SIG-M5 treated with dmso at 0.1 percent for 504 hours (cell line): ENCODE data around the gene ZNF513.

Source experiments
- DNase-seq: peaks from one replicate; lab custom pipeline; 2025; ENCODE audit not compliant: unreplicated experiment; lab: John Stamatoyannopoulos, UW

The ZNF513 gene

GRCh38 chr2:27381577-27382181, 1.1 kb upstream of the ZNF513 start:
- no peak for DNase-seq

- DNase-seq, result peak; percentile 65
Measured at GRCh38 chr2:27379836-27380625, 503 bp downstream of the ZNF513 start.

- peak; percentile 30 for DNase-seq
Measured at GRCh38 chr2:27379383-27379835, 1.1 kb downstream of the ZNF513 start.

GRCh38 chr2:27378809-27379290, 1.7 kb downstream of the ZNF513 start:
- DNase-seq, result no peak

- peak; percentile 14 for DNase-seq
Measured at GRCh38 chr2:27378096-27378808, 2.3 kb downstream of the ZNF513 start.

- no peak for DNase-seq
Measured at GRCh38 chr2:27377618-27378095, 2.9 kb downstream of the ZNF513 start.

GRCh38 chr2:27376866-27377617, 3.5 kb downstream of the ZNF513 start:
- DNase-seq, result no peak

GRCh38 chr2:27376151-27376865, 4.2 kb downstream of the ZNF513 start:
- DNase-seq, result no peak

- DNase-seq, result no peak
Measured at GRCh38 chr2:27375513-27376099, 4.9 kb downstream of the ZNF513 start.

- DNase-seq, result no peak
Measured at GRCh38 chr2:27373567-27373966, 7.0 kb downstream of the ZNF513 start.

- DNase-seq, result no peak
Measured at GRCh38 chr2:27372937-27373336, 7.6 kb downstream of the ZNF513 start.

GRCh38 chr2:27370816-27371620, 9.5 kb downstream of the ZNF513 start:
- peak; percentile 91 for DNase-seq

GRCh38 chr2:27370026-27370815, 10.3 kb downstream of the ZNF513 start, which contains the start of the genes EIF2B4 and SNX17:
EIF2B4 (minus strand) TSS chr2:27370338; CDS start chr2:27370314, 24 bp downstream.
SNX17 (plus strand) TSS chr2:27370616; CDS start chr2:27370744, 128 bp downstream.
- DNase-seq, result peak; percentile 99

GRCh38 chr2:27369471-27370025, 11.0 kb downstream of the ZNF513 start:
- DNase-seq, result peak; percentile 50

GRCh38 chr2:27363933-27364332, 16.6 kb downstream of the ZNF513 start:
- DNase-seq, result no peak

- no peak for DNase-seq
Measured at GRCh38 chr2:27362678-27363420, 17.7 kb downstream of the ZNF513 start.
